Esophagus muscularis mucosa (tissue), 3 donors: ENCODE data around the gene RAB33A.

ENCODE experiments used
- CTCF ChIP-seq, 3 experiments: fragments of 200-600 bp in 2 of 3; fragments of 450-650 bp in 1 of 3; sonication (generic) in 2 of 3; IDR thresholded peaks; one replicate each; pipeline ENCODE4 v1.5.1; 2017 to 2019; ENCODE audit warnings: antibody characterized with exemption in 3 of 3, mild to moderate bottlenecking in 2 of 3, moderate library complexity in 1 of 3
- POLR2AphosphoS5 ChIP-seq, 2 donors: sonication (generic); formaldehyde crosslinking; IDR thresholded peaks; one replicate each; pipeline ENCODE4 v1.6.1; 2017; ENCODE audit warnings: antibody characterized with exemption in 2 of 2

- TF ChIP-seq CTCF (IDR thresholded peaks at IDR 0.05) = no peak
- no peak for TF ChIP-seq POLR2AphosphoS5 (IDR thresholded peaks at IDR 0.05)
These were observed 35.3 kb upstream of the RAB33A start for GRCh38 chrX:130136496-130136895.
